Measurements from ENCODE around the gene DAAM1. TPM values are rescaled to one million over a fixed set of nuclear protein-coding genes. Genes with fewer than 3 reads are reported as not detected.

DAAM1 gene
- total RNA-seq, 2 donors from 2014 or later, result 94.0 to 99.4 TPM

GRCh38 chr14:59334253-59334652, 145.8 kb downstream of the DAAM1 start:
- TF ChIP-seq CTCF (conservative IDR thresholded peaks at IDR 0.05), result no peak
- Histone ChIP-seq H3K9me3 (ENCODE audit: control insufficient read depth, low read length) (no peaks in the 10 kb centered on the region), H3K4me3 (ENCODE audit: low read length) (no peak overlapping the region), H3K27me3 (ENCODE audit: control insufficient read depth, insufficient read depth, low read length, poor library complexity, severe bottlenecking) (no peaks in the 10 kb centered on the region), H3K9ac (ENCODE audit: extremely low read depth, low read length, poor library complexity, severe bottlenecking) (no peak overlapping the region), H3K27ac (ENCODE audit: low read depth, low read length) (no peak overlapping the region), H3K36me3 (ENCODE audit: control insufficient read depth, insufficient read depth, low read length) (peaks cover 91% of the 10 kb centered on the region), H3K4me1 (ENCODE audit: control insufficient read depth, insufficient read depth, low read length) (peaks cover 4% of the 10 kb centered on the region)
- peaks cover 29% of the 10 kb centered on the region for H3K4me1 Mint-ChIP-seq
- 94 to 100% methylated on average over 1 to 2 of the region's 3 CpGs for WGBS, 2 experiments (ENCODE audit: insufficient coverage in 1 of 2, insufficient read length in 1 of 2)
- no peaks in the 10 kb centered on the region for H3K9me3 Mint-ChIP-seq
- no peak overlapping the region for H3K27ac Mint-ChIP-seq
- H3K27me3 Mint-ChIP-seq (ENCODE audit: insufficient read depth), result no peaks in the 10 kb centered on the region
- H3K4me3 Mint-ChIP-seq, result no peak overlapping the region
- no peak for DNase-seq
- H3K36me3 Mint-ChIP-seq (ENCODE audit: low read depth), result peaks cover 29% of the 10 kb centered on the region

- H3K4me1 Mint-ChIP-seq, result peaks cover 15% of the 10 kb centered on the region
- H3K36me3 Mint-ChIP-seq (ENCODE audit: low read depth), result peaks cover 36% of the 10 kb centered on the region
- no peak overlapping the region for H3K4me3 ChIP-seq (ENCODE audit: low read length)
- H3K27me3 Mint-ChIP-seq (ENCODE audit: insufficient read depth), result no peaks in the 10 kb centered on the region
- TF ChIP-seq CTCF (conservative IDR thresholded peaks at IDR 0.05), result no peak
- H3K4me1 ChIP-seq (ENCODE audit: control insufficient read depth, insufficient read depth, low read length), result peaks cover 4% of the 10 kb centered on the region
- no peak overlapping the region for H3K27ac ChIP-seq (ENCODE audit: low read depth, low read length)
- H3K27me3 ChIP-seq (ENCODE audit: control insufficient read depth, insufficient read depth, low read length, poor library complexity, severe bottlenecking), result no peaks in the 10 kb centered on the region
- no peaks in the 10 kb centered on the region for H3K9me3 Mint-ChIP-seq
- DNase-seq, result no peak
- H3K4me3 Mint-ChIP-seq, result no peak overlapping the region
- no peaks in the 10 kb centered on the region for H3K9me3 ChIP-seq (ENCODE audit: control insufficient read depth, low read length)
- H3K27ac Mint-ChIP-seq, result no peak overlapping the region
- no peak overlapping the region for H3K9ac ChIP-seq (ENCODE audit: extremely low read depth, low read length, poor library complexity, severe bottlenecking)
- H3K36me3 ChIP-seq (ENCODE audit: control insufficient read depth, insufficient read depth, low read length), result peaks cover 92% of the 10 kb centered on the region
Measured at GRCh38 chr14:59336098-59336497, 147.6 kb downstream of the DAAM1 start.

GRCh38 chr14:59336706-59337105, 148.2 kb downstream of the DAAM1 start:
- H3K4me1 Mint-ChIP-seq, result peaks cover 13% of the 10 kb centered on the region
- peaks cover 92% of the 10 kb centered on the region for H3K36me3 ChIP-seq (ENCODE audit: control insufficient read depth, insufficient read depth, low read length)
- H3K27ac Mint-ChIP-seq, result no peak overlapping the region
- no peak for TF ChIP-seq CTCF (conservative IDR thresholded peaks at IDR 0.05)
- WGBS, 2 experiments (ENCODE audit: insufficient coverage in 1 of 2, insufficient read length in 1 of 2), result 92 to 94% methylated on average over 2 to 3 of the region's 3 CpGs
- no peaks in the 10 kb centered on the region for H3K9me3 Mint-ChIP-seq
- H3K27me3 ChIP-seq (ENCODE audit: control insufficient read depth, insufficient read depth, low read length, poor library complexity, severe bottlenecking), result no peaks in the 10 kb centered on the region
- H3K36me3 Mint-ChIP-seq (ENCODE audit: low read depth), result peaks cover 32% of the 10 kb centered on the region
- H3K9ac ChIP-seq (ENCODE audit: extremely low read depth, low read length, poor library complexity, severe bottlenecking), result no peak overlapping the region
- no peak overlapping the region for H3K27ac ChIP-seq (ENCODE audit: low read depth, low read length)
- H3K4me3 ChIP-seq (ENCODE audit: low read length), result no peak overlapping the region
- H3K27me3 Mint-ChIP-seq (ENCODE audit: insufficient read depth), result no peaks in the 10 kb centered on the region
- no peaks in the 10 kb centered on the region for H3K9me3 ChIP-seq (ENCODE audit: control insufficient read depth, low read length)
- peaks cover 4% of the 10 kb centered on the region for H3K4me1 ChIP-seq (ENCODE audit: control insufficient read depth, insufficient read depth, low read length)
- DNase-seq, result no peak
- no peak overlapping the region for H3K4me3 Mint-ChIP-seq

All from endodermal cell (in vitro differentiated cells).